Upper lobe of left lung (tissue), 6 donors: Measurements from ENCODE around the gene ASF1A. TPM values are rescaled to one million over a fixed set of nuclear protein-coding genes. Genes with fewer than 3 reads are reported as not detected.

ENCODE experiments used
- ATAC-seq, 2 donors: fragments of 200-7000 bp; cut with Tn5 transposase; one replicate each; pipeline ENCODE4 v1.9.1; 2022; ENCODE audit warnings: mild to moderate bottlenecking in 2 of 2, moderate library complexity in 2 of 2; ENCODE audit not compliant: low FRiP score in 2 of 2
- DNase-seq, 2 donors: peaks; one replicate each; pipeline ENCODE4 v3.0.0-alpha.2; 2019 to 2020
- H3K27ac ChIP-seq, 4 donors: fragments of 200-600 bp; sonication (generic); one replicate each; pipeline ENCODE4 v1.5.1; 2016 to 2019
- H3K27me3 ChIP-seq, 4 donors: fragments of 200-600 bp; sonication (generic); one replicate each; pipeline ENCODE4 v1.5.1; 2017 to 2019
- H3K36me3 ChIP-seq, 4 donors: fragments of 200-600 bp; sonication (generic); one replicate each; pipeline ENCODE4 v1.5.1; 2016 to 2019
- H3K4me1 ChIP-seq, 4 donors: fragments of 200-600 bp; sonication (generic); one replicate each; pipeline ENCODE4 v1.5.1; 2018 to 2019
- H3K4me3 ChIP-seq, 4 donors: fragments of 200-600 bp; sonication (generic); one replicate each; pipeline ENCODE4 v1.5.1; 2017 to 2019; ENCODE audit warnings: mild to moderate bottlenecking in 2 of 4, moderate library complexity in 1 of 4
- H3K9me3 ChIP-seq, 4 donors: fragments of 200-600 bp; sonication (generic); one replicate each; pipeline ENCODE4 v1.5.1; 2018 to 2019
- CTCF ChIP-seq, 6 experiments: fragments of 450-650 bp in 4 of 6; fragments of 200-600 bp in 2 of 6; sonication (generic) in 2 of 6; IDR thresholded peaks; one replicate each; pipeline ENCODE4 v1.5.1; 2016 to 2019; ENCODE audit warnings: antibody characterized with exemption in 6 of 6
- EP300 ChIP-seq, 4 donors: sonication (generic); formaldehyde crosslinking; IDR thresholded peaks; one replicate each; pipeline ENCODE4 v1.5.1; 2017; ENCODE audit warnings: antibody characterized with exemption in 4 of 4, control low read depth in 2 of 4
- POLR2A ChIP-seq, 4 donors: fragments of 450-650 bp; IDR thresholded peaks; one replicate each; pipeline ENCODE4 v1.5.1; 2016 to 2017; ENCODE audit warnings: antibody characterized with exemption in 4 of 4, mild to moderate bottlenecking in 2 of 4
- POLR2AphosphoS5 ChIP-seq, 2 donors: sonication (generic); formaldehyde crosslinking; IDR thresholded peaks; one replicate each; pipeline ENCODE4 v1.5.1; 2017; ENCODE audit warnings: antibody characterized with exemption in 2 of 2
- WGBS, 2 donors: methylation state at CpG; one replicate each; pipeline ENCODE4 v1.1.5; 2017 to 2018; 5-methylcytosine and 5-hydroxymethylcytosine counted together
- total RNA-seq, 6 donors: library from RNA; depleted of rRNA in 4 of 6; stranded (reverse); fragments of >200 nt in 4 of 6; gene quantifications; one replicate each; pipeline versions ENCODE4 v1.1.0 to v1.2.1, GENCODE V29; 2016 to 2021
- donor health status: DM: no; HTN: no; CAD: no; lungs with moderate emphysema.
- donor health status: DM: no; HTN: yes; CAD: no; lungs with severe emphysema.

The ASF1A gene
- total RNA-seq, 6 donors from 2014 or later, result 12.8 to 22.3 (median 19.1) TPM

- ATAC-seq (no peak), DNase-seq (no peak)
- Histone ChIP-seq H3K4me3 (no peak overlapping the region), H3K27me3 (no peaks in the 10 kb centered on the region), H3K4me1 (peaks cover 0 to 8% (median 1%) of the 10 kb centered on the region in 4 donors), H3K27ac (no peak overlapping the region), H3K36me3 (no peaks in the 10 kb centered on the region), H3K9me3 (no peaks in the 10 kb centered on the region)
- WGBS, 2 donors, result 73 to 80% methylated on average over 2 of the region's 2 CpGs
- TF ChIP-seq CTCF (IDR thresholded peaks at IDR 0.05) (no peak), EP300 (IDR thresholded peaks at IDR 0.05) (no peak), POLR2A (IDR thresholded peaks at IDR 0.05) (no peak), POLR2AphosphoS5 (IDR thresholded peaks at IDR 0.05) (no peak)
Observed at GRCh38 chr6:118875672-118876071, 18.3 kb upstream of the ASF1A start.

DNA sequence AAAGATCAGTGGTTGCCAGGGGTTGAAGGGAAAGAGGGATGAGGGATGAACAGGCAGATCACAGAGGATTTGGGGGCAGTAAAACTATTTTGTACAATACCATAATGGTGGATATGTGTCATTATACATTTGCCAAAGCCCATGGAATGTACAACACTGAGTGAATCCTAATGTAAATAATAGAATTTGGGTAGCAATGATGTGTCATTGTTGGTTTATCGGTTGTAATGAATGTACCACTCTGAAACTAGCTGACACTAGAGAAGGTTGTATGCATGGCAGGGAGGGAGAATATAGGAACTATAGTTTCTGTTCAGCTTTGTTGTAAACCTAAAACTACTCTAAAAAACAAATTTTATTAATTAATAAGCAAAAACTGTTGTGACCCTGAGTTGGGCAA lies 17.8 kb upstream of the ASF1A start:
- Histone ChIP-seq H3K36me3 (no peaks in the 10 kb centered on the region), H3K27me3 (no peaks in the 10 kb centered on the region), H3K4me3 (no peak overlapping the region), H3K4me1 (peaks cover 0 to 14% (median 3%) of the 10 kb centered on the region in 4 donors), H3K9me3 (no peaks in the 10 kb centered on the region), H3K27ac (no peak overlapping the region)
- TF ChIP-seq CTCF (IDR thresholded peaks at IDR 0.05) (no peak), POLR2A (IDR thresholded peaks at IDR 0.05) (no peak), EP300 (IDR thresholded peaks at IDR 0.05) (no peak), POLR2AphosphoS5 (IDR thresholded peaks at IDR 0.05) (no peak)
- ATAC-seq (no peak), DNase-seq (no peak)
- WGBS, 2 donors, result 84 to 90% methylated on average over 1 of the region's 1 CpG

GRCh38 chr6:118876814-118877213 lies 17.1 kb upstream of the ASF1A start:
- no peak for TF ChIP-seq EP300 (IDR thresholded peaks at IDR 0.05)
- TF ChIP-seq CTCF (IDR thresholded peaks at IDR 0.05), result no peak
- TF ChIP-seq POLR2AphosphoS5 (IDR thresholded peaks at IDR 0.05), result no peak
- TF ChIP-seq POLR2A (IDR thresholded peaks at IDR 0.05), result no peak
- H3K9me3 ChIP-seq, result no peaks in the 10 kb centered on the region
- ATAC-seq (no peak), DNase-seq (no peak)
- peaks cover 2 to 20% (median 4%) of the 10 kb centered on the region in 4 donors for H3K4me1 ChIP-seq
- no peak overlapping the region for H3K4me3 ChIP-seq
- H3K36me3 ChIP-seq, result no peaks in the 10 kb centered on the region
- no peaks in the 10 kb centered on the region for H3K27me3 ChIP-seq
- H3K27ac ChIP-seq, result no peak overlapping the region

DNA sequence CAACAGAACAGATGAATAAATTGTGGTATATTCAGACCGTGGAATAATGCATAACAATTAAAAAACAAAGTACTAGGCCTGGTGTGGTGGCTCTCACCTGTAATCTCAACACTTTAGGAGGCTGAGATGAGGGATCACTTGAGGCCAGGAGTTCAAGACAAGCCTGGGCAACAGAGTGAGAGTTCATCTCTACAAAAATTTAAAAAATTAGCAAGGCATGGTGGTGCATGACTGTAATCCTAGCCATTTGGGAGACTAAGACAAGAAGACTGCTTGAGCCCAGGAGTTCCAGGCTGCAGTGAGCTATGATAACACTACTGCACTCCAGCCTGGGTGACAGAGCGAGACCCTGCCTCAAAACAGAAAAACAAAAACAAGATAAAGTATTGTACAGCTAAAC lies 16.1 kb upstream of the ASF1A start:
- DNase-seq, result no peak
- H3K36me3 ChIP-seq, result no peaks in the 10 kb centered on the region
- ATAC-seq, result no peak
- no peaks in the 10 kb centered on the region for H3K9me3 ChIP-seq
- TF ChIP-seq CTCF (IDR thresholded peaks at IDR 0.05) (no peak), POLR2A (IDR thresholded peaks at IDR 0.05) (no peak), POLR2AphosphoS5 (IDR thresholded peaks at IDR 0.05) (no peak), EP300 (IDR thresholded peaks at IDR 0.05) (no peak)
- no peaks in the 10 kb centered on the region for H3K27me3 ChIP-seq
- WGBS, 2 donors, result 87 to 96% methylated on average over 2 of the region's 2 CpGs
- peaks cover 6 to 26% (median 7%) of the 10 kb centered on the region in 4 donors for H3K4me1 ChIP-seq
- no peak overlapping the region for H3K27ac ChIP-seq
- H3K4me3 ChIP-seq, result no peak overlapping the region
